ENCODE measurements around the gene ADGRA3. TPM values are rescaled to one million over a fixed set of nuclear protein-coding genes. Genes with fewer than 3 reads are reported as not detected.

The ADGRA3 gene
- total RNA-seq, 1 experiment from 2014 or later: 41.2 TPM

DNA sequence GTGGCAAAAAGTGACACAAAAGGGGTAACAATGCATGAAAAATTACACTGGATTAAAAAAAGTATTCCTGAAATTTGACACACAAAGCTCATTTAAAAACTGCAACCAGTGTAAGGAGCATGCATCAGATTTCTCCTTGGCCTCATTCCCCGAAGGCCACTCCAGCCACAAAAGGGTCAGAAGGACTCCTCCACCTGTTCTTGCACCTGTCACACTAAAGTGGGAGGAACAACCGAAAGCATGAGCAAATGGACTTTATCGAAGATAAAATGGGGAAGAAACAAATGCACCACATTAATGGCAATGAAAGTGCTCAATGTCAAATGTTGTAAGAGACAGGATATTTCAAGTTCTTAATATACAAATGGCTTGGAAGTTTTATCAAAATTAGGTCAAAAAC lies 88.2 kb downstream of the ADGRA3 start:
- in situ Hi-C loops (cut with HindIII; ENCODE audit: low pct_unique_long_range_greater_than_20kb, low sequenced_read_pairs): no loop called here
- CTCF ChIA-PET: no interaction called here

DNA sequence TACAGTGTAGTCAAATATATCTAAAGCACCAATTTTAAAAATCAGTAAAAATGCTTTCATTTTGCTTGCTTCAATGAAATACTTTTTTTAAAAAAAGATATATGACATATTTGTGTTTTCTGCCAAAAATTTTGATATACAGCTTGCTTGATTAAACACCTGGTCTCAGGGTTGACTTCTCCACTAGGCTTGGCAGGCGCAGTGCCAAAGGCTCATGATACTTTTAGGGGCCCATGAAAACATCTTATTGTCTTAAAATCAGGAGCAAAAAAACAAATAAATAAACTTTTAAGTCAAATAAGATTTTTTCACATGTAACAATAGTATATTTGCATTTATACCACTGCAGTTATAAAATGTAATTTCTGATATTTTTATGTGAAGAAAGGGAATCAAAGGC lies 95.6 kb downstream of the ADGRA3 start:
- no peaks in the 10 kb centered on the region; the same call in 1 of the 2 replicates for H3K36me3 ChIP-seq (ENCODE audit: control insufficient read depth, insufficient read depth, low read length)
- BruUV-seq (replicated peaks): no TSS peak
- in situ Hi-C loops (cut with HindIII; ENCODE audit: low pct_unique_long_range_greater_than_20kb, low sequenced_read_pairs): no loop called here

More for the DNA sequence above, 88.2 kb downstream of the ADGRA3 start:
- DNase-seq (ENCODE audit: low read depth, low spot score): no peak
- intact Hi-C loops (cut with micrococcal nuclease; ENCODE audit: unreplicated experiment): no loop called here
- POLR2A ChIA-PET: interaction anchor here (0.6 kb wide), 1 partner anchor 1412 kb away, joined by 3 read pairs; no protein-coding TSS in a partner anchor
- no peak overlapping the region for H3K4me3 ChIP-seq (ENCODE audit: low read depth in 2 of 2, low read length in 2 of 2)
- TF ChIP-seq, protein P1, sequence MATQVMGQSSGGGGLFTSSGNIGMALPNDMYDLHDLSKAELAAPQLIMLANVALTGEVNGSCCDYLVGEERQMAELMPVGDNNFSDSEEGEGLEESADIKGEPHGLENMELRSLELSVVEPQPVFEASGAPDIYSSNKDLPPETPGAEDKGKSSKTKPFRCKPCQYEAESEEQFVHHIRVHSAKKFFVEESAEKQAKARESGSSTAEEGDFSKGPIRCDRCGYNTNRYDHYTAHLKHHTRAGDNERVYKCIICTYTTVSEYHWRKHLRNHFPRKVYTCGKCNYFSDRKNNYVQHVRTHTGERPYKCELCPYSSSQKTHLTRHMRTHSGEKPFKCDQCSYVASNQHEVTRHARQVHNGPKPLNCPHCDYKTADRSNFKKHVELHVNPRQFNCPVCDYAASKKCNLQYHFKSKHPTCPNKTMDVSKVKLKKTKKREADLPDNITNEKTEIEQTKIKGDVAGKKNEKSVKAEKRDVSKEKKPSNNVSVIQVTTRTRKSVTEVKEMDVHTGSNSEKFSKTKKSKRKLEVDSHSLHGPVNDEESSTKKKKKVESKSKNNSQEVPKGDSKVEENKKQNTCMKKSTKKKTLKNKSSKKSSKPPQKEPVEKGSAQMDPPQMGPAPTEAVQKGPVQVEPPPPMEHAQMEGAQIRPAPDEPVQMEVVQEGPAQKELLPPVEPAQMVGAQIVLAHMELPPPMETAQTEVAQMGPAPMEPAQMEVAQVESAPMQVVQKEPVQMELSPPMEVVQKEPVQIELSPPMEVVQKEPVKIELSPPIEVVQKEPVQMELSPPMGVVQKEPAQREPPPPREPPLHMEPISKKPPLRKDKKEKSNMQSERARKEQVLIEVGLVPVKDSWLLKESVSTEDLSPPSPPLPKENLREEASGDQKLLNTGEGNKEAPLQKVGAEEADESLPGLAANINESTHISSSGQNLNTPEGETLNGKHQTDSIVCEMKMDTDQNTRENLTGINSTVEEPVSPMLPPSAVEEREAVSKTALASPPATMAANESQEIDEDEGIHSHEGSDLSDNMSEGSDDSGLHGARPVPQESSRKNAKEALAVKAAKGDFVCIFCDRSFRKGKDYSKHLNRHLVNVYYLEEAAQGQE (IDR thresholded peaks at IDR 0.05; ENCODE audit: insufficient read depth in 1 of 2, low read depth in 2 of 2, low read length in 1 of 2): no peak
- TF ChIP-seq TCF7L2 (IDR thresholded peaks at IDR 0.05; ENCODE audit: low read depth, low read length): no peak
- no peak for TF ChIP-seq POLR2AphosphoS5 (IDR thresholded peaks at IDR 0.05; ENCODE audit: low read depth, low read length)
- BruUV-seq (replicated peaks): no TSS peak
- H3K36me3 ChIP-seq (ENCODE audit: control insufficient read depth, insufficient read depth, low read length): no peaks in the 10 kb centered on the region; the same call in 1 of the 2 replicates
- ATAC-seq: no peak
- no peaks in the 10 kb centered on the region for H3K4me1 ChIP-seq (ENCODE audit: control insufficient read depth, insufficient read depth, low read length)
- H3K27me3 ChIP-seq (ENCODE audit: control insufficient read depth, insufficient read depth, low read length): no peaks in the 10 kb centered on the region
- H3K9me3 ChIP-seq (ENCODE audit: control insufficient read depth, insufficient read depth, low read depth, low read length): no peaks in the 10 kb centered on the region
- no peak overlapping the region for H3K27ac ChIP-seq (ENCODE audit: low read length)

DNA sequence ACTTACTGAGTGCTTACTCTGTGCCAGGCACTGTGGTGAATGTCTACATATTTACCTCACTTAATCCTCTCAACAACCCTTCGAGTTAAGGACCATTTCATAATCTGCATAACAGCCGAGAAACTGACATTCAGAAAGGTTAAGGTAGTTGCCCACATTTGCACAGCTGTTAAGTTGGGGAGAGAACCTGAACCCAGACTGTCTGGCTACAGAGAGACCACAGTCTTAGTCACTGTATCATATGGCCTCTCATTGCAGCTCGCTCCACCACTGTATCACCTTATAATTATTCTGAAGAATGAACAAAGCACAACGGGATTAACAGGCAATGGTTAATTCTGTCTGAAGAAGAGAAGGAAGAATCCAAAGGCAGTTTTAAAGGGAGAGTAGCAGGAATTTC lies 98.5 kb downstream of the ADGRA3 start:
- ChIA-PET POLR2A (no interaction called here), CTCF (no interaction called here)
- Histone ChIP-seq H3K9me3 (ENCODE audit: control insufficient read depth, insufficient read depth, low read depth, low read length) (no peaks in the 10 kb centered on the region), H3K27me3 (ENCODE audit: control insufficient read depth, insufficient read depth, low read length) (no peaks in the 10 kb centered on the region), H3K36me3 (ENCODE audit: control insufficient read depth, insufficient read depth, low read length) (peaks cover 2% of the 10 kb centered on the region), H3K27ac (ENCODE audit: low read length) (no peak overlapping the region), H3K4me3 (ENCODE audit: low read depth in 2 of 2, low read length in 2 of 2) (no peak overlapping the region), H3K4me1 (ENCODE audit: control insufficient read depth, insufficient read depth, low read length) (no peaks in the 10 kb centered on the region)
- ATAC-seq (no peak), DNase-seq (ENCODE audit: low read depth, low spot score) (no peak)
- in situ Hi-C loops (cut with HindIII; ENCODE audit: low pct_unique_long_range_greater_than_20kb, low sequenced_read_pairs) (no loop called here), intact Hi-C loops (cut with micrococcal nuclease; ENCODE audit: unreplicated experiment) (no loop called here)
- TF ChIP-seq, protein P2, sequence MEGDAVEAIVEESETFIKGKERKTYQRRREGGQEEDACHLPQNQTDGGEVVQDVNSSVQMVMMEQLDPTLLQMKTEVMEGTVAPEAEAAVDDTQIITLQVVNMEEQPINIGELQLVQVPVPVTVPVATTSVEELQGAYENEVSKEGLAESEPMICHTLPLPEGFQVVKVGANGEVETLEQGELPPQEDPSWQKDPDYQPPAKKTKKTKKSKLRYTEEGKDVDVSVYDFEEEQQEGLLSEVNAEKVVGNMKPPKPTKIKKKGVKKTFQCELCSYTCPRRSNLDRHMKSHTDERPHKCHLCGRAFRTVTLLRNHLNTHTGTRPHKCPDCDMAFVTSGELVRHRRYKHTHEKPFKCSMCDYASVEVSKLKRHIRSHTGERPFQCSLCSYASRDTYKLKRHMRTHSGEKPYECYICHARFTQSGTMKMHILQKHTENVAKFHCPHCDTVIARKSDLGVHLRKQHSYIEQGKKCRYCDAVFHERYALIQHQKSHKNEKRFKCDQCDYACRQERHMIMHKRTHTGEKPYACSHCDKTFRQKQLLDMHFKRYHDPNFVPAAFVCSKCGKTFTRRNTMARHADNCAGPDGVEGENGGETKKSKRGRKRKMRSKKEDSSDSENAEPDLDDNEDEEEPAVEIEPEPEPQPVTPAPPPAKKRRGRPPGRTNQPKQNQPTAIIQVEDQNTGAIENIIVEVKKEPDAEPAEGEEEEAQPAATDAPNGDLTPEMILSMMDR (IDR thresholded peaks at IDR 0.05): no peak
- TF ChIP-seq TCF7L2 (IDR thresholded peaks at IDR 0.05; ENCODE audit: low read depth, low read length) (no peak), SIN3A (IDR thresholded peaks at IDR 0.05; ENCODE audit: borderline replicate concordance, insufficient read depth, low read depth, low read length) (no peak), POLR2AphosphoS5 (IDR thresholded peaks at IDR 0.05; ENCODE audit: low read depth, low read length) (no peak)
- TF ChIP-seq, protein P1 (IDR thresholded peaks at IDR 0.05; ENCODE audit: insufficient read depth in 1 of 2, low read depth in 2 of 2, low read length in 1 of 2): no peak
- BruUV-seq (replicated peaks): no TSS peak

More for the DNA sequence above, 95.6 kb downstream of the ADGRA3 start:
- no peaks in the 10 kb centered on the region for H3K9me3 ChIP-seq (ENCODE audit: control insufficient read depth, insufficient read depth, low read depth, low read length)
- no peak overlapping the region for H3K4me3 ChIP-seq (ENCODE audit: low read depth in 2 of 2, low read length in 2 of 2)
- H3K27ac ChIP-seq (ENCODE audit: low read length): no peak overlapping the region
- TF ChIP-seq POLR2AphosphoS5 (IDR thresholded peaks at IDR 0.05; ENCODE audit: low read depth, low read length): no peak
- ChIA-PET POLR2A (no interaction called here), CTCF (no interaction called here)
- H3K27me3 ChIP-seq (ENCODE audit: control insufficient read depth, insufficient read depth, low read length): no peaks in the 10 kb centered on the region
- DNase-seq (ENCODE audit: low read depth, low spot score) (no peak), ATAC-seq (no peak)
- intact Hi-C loops (cut with micrococcal nuclease; ENCODE audit: unreplicated experiment): no loop called here
- no peaks in the 10 kb centered on the region for H3K4me1 ChIP-seq (ENCODE audit: control insufficient read depth, insufficient read depth, low read length)
